Measurements from ENCODE around the gene DAP. TPM values are rescaled to one million over a fixed set of nuclear protein-coding genes. Genes with fewer than 3 reads are reported as not detected.

DAP gene
- total RNA-seq, 1 experiment from 2014 or later, result 108 TPM

- DNase-seq (ENCODE audit: low read depth, low spot score), result no peak
- BruUV-seq (replicated peaks), result no TSS peak
Measured at GRCh38 chr5:10736808-10737207, 24.2 kb downstream of the DAP start.

DNA sequence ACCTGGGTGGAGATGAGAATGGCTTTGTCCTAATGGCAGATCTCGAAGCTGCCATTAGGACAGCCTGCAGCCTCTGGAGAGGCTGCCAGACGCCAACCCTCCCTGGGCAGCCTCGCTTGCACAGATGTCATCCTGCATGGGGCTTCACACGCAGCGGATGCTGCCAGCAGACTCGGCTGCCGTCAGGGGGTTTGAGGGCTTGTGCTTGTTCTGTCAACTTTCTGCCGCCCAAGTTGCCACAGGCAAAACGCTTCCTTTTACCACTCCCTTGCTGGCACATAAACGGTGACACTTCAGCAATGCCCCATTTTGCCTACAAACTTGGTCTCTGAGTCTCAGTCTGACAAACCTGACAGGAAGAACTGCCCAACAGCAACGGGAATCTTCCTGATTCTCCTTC is 24.7 kb downstream of the DAP start:
- no peak for ATAC-seq
- BruUV-seq (replicated peaks), result no TSS peak
- no peaks in the 10 kb centered on the region for H3K27me3 ChIP-seq (ENCODE audit: control insufficient read depth, insufficient read depth, low read length)
- H3K9me3 ChIP-seq (ENCODE audit: control insufficient read depth, insufficient read depth, low read depth, low read length), result peaks cover 8% of the 10 kb centered on the region
- DNase-seq (ENCODE audit: low read depth, low spot score), result no peak
- H3K36me3 ChIP-seq (ENCODE audit: control insufficient read depth, insufficient read depth, low read length), result no peaks in the 10 kb centered on the region
- in situ Hi-C loops (cut with HindIII; ENCODE audit: low pct_unique_long_range_greater_than_20kb, low sequenced_read_pairs) (no loop called here), intact Hi-C loops (cut with micrococcal nuclease; ENCODE audit: unreplicated experiment) (no loop called here)
- no peaks in the 10 kb centered on the region; the same call in 1 of the 2 replicates for H3K4me1 ChIP-seq (ENCODE audit: control insufficient read depth, insufficient read depth, low read length)
- H3K27ac ChIP-seq (ENCODE audit: low read length), result no peak overlapping the region
- POLR2A ChIA-PET, result interaction anchor here (0.5 kb wide), 1 partner anchor 150 kb away, joined by 3 read pairs; no protein-coding TSS in a partner anchor
- H3K4me3 ChIP-seq (ENCODE audit: low read depth in 2 of 2, low read length in 2 of 2), result no peak overlapping the region
- CTCF ChIA-PET, result no interaction called here
- TF ChIP-seq POLR2AphosphoS5 (IDR thresholded peaks at IDR 0.05; ENCODE audit: low read depth, low read length) (no peak), SIN3A (IDR thresholded peaks at IDR 0.05; ENCODE audit: borderline replicate concordance, insufficient read depth, low read depth, low read length) (no peak), TCF7L2 (IDR thresholded peaks at IDR 0.05; ENCODE audit: low read depth, low read length) (no peak), REST (IDR thresholded peaks at IDR 0.05; ENCODE audit: insufficient read depth in 1 of 2, low read depth in 2 of 2, low read length in 1 of 2) (no peak)
- TF ChIP-seq, protein P1, sequence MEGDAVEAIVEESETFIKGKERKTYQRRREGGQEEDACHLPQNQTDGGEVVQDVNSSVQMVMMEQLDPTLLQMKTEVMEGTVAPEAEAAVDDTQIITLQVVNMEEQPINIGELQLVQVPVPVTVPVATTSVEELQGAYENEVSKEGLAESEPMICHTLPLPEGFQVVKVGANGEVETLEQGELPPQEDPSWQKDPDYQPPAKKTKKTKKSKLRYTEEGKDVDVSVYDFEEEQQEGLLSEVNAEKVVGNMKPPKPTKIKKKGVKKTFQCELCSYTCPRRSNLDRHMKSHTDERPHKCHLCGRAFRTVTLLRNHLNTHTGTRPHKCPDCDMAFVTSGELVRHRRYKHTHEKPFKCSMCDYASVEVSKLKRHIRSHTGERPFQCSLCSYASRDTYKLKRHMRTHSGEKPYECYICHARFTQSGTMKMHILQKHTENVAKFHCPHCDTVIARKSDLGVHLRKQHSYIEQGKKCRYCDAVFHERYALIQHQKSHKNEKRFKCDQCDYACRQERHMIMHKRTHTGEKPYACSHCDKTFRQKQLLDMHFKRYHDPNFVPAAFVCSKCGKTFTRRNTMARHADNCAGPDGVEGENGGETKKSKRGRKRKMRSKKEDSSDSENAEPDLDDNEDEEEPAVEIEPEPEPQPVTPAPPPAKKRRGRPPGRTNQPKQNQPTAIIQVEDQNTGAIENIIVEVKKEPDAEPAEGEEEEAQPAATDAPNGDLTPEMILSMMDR (IDR thresholded peaks at IDR 0.05), result no peak

More at GRCh38 chr5:10736808-10737207, 24.2 kb downstream of the DAP start:
- in situ Hi-C loops (cut with HindIII; ENCODE audit: low pct_unique_long_range_greater_than_20kb, low sequenced_read_pairs), result no loop called here
- POLR2A ChIA-PET, result interaction anchor here (0.5 kb wide), 1 partner anchor 150 kb away, joined by 3 read pairs; no protein-coding TSS in a partner anchor
- no peak for ATAC-seq
- Histone ChIP-seq H3K4me1 (ENCODE audit: control insufficient read depth, insufficient read depth, low read length) (no peaks in the 10 kb centered on the region; the same call in 1 of the 2 replicates), H3K27me3 (ENCODE audit: control insufficient read depth, insufficient read depth, low read length) (no peaks in the 10 kb centered on the region), H3K36me3 (ENCODE audit: control insufficient read depth, insufficient read depth, low read length) (no peaks in the 10 kb centered on the region), H3K27ac (ENCODE audit: low read length) (no peak overlapping the region), H3K9me3 (ENCODE audit: control insufficient read depth, insufficient read depth, low read depth, low read length) (peaks cover 11% of the 10 kb centered on the region), H3K4me3 (ENCODE audit: low read depth in 2 of 2, low read length in 2 of 2) (no peak overlapping the region)
- no peak for TF ChIP-seq REST (IDR thresholded peaks at IDR 0.05; ENCODE audit: insufficient read depth in 1 of 2, low read depth in 2 of 2, low read length in 1 of 2)
- no peak for TF ChIP-seq POLR2AphosphoS5 (IDR thresholded peaks at IDR 0.05; ENCODE audit: low read depth, low read length)
- TF ChIP-seq, protein P1 (IDR thresholded peaks at IDR 0.05), result no peak
- no peak for TF ChIP-seq SIN3A (IDR thresholded peaks at IDR 0.05; ENCODE audit: borderline replicate concordance, insufficient read depth, low read depth, low read length)
- TF ChIP-seq TCF7L2 (IDR thresholded peaks at IDR 0.05; ENCODE audit: low read depth, low read length), result no peak
- CTCF ChIA-PET, result no interaction called here
- intact Hi-C loops (cut with micrococcal nuclease; ENCODE audit: unreplicated experiment), result no loop called here
